Activated CD8-positive, alpha-beta T cell treated with anti-CD3 and anti-CD28 coated beads for 36 hours (primary cell): Measurements from ENCODE around the gene MYDGF. TPM values are rescaled to one million over a fixed set of nuclear protein-coding genes. Genes with fewer than 3 reads are reported as not detected.

Experiments
- ATAC-seq: fragments of 200-7000 bp; cut with Tn5 transposase; one replicate; pipeline ENCODE4 v1.10.0; 2021; ENCODE audit warnings: mild to moderate bottlenecking, moderate library complexity
- CTCF ChIA-PET: fragments of 350-600 bp; sonication (Branson Sonifier 250); formaldehyde crosslinking; loops from one replicate; lab custom pipeline; 2021; ENCODE audit warnings: antibody characterized with exemption; lab: Charles Lee
- POLR2A ChIA-PET: fragments of 350-600 bp; sonication (Branson Sonifier 250); formaldehyde crosslinking; loops from one replicate; lab custom pipeline; 2021; ENCODE audit warnings: antibody characterized with exemption; lab: Charles Lee
- DNase-seq: peaks from one replicate; pipeline ENCODE4 v3.0.0-alpha.2; 2020
- H3K27ac Mint-ChIP-seq: one replicate; pipeline ENCODE4 v1.8.0; 2021; ENCODE audit warnings: mild to moderate bottlenecking, mixed read lengths
- H3K27me3 Mint-ChIP-seq: one replicate; pipeline ENCODE4 v1.8.0; 2021; ENCODE audit warnings: mixed read lengths
- H3K36me3 Mint-ChIP-seq: one replicate; pipeline ENCODE4 v1.8.0; 2021; ENCODE audit warnings: low read depth, mixed read lengths
- H3K4me1 Mint-ChIP-seq: one replicate; pipeline ENCODE4 v1.8.0; 2021; ENCODE audit warnings: low read depth, mixed read lengths
- H3K4me3 Mint-ChIP-seq: one replicate; pipeline ENCODE4 v1.8.0; 2021; ENCODE audit warnings: mild to moderate bottlenecking, moderate library complexity, mixed read lengths
- H3K9me3 Mint-ChIP-seq: one replicate; pipeline ENCODE4 v1.8.0; 2021; ENCODE audit warnings: mixed read lengths
- CTCF ChIP-seq: fragments of 200-600 bp; IDR thresholded peaks from one replicate; pipeline ENCODE4 v1.8.0; 2022; ENCODE audit warnings: antibody characterized with exemption, mild to moderate bottlenecking
- intact Hi-C: fragments of 100-400 bp; cut with micrococcal nuclease; formaldehyde crosslinking; loops from one replicate; pipeline ENCODE4 v1.10.0; 2022
- total RNA-seq, 2 experiments: library from RNA; stranded (reverse); gene quantifications; one replicate each; pipeline ENCODE4 v1.2.3, GENCODE V29; 2021

MYDGF gene
- total RNA-seq, 2 experiments from 2014 or later, result 58.3 to 62.1 TPM

GRCh38 chr19:4689403-4689802, 19.3 kb upstream of the MYDGF start:
- Mint-ChIP-seq H3K4me3 (no peak overlapping the region), H3K9me3 (no peaks in the 10 kb centered on the region), H3K27me3 (no peaks in the 10 kb centered on the region), H3K4me1 (no peaks in the 10 kb centered on the region), H3K36me3 (peaks cover 11% of the 10 kb centered on the region), H3K27ac (no peak overlapping the region)
- DNase-seq, result no peak
- intact Hi-C loops, result no loop called here
- TF ChIP-seq CTCF, result no peak
- ATAC-seq, result no peak
- ChIA-PET POLR2A (no interaction called here), CTCF (interaction anchor here (1.1 kb wide), 1 partner anchor 18 kb away, joined by 3 read pairs; no protein-coding TSS in a partner anchor)

GRCh38 chr19:4688587-4688986, 18.4 kb upstream of the MYDGF start:
- TF ChIP-seq CTCF, result no peak
- Mint-ChIP-seq H3K36me3 (peaks cover 12% of the 10 kb centered on the region), H3K27ac (no peak overlapping the region), H3K9me3 (no peaks in the 10 kb centered on the region), H3K4me3 (no peak overlapping the region), H3K27me3 (no peaks in the 10 kb centered on the region), H3K4me1 (no peaks in the 10 kb centered on the region)
- POLR2A ChIA-PET, result interaction anchor here (0.6 kb wide), 1 partner anchor 305 kb away, joined by 3 read pairs; no protein-coding TSS in a partner anchor
- intact Hi-C loops, result no loop called here
- DNase-seq (no peak), ATAC-seq (no peak)
- CTCF ChIA-PET, result interaction anchor here (1.1 kb wide), 1 partner anchor 18 kb away, joined by 3 read pairs; no protein-coding TSS in a partner anchor

- H3K9me3 Mint-ChIP-seq, result no peaks in the 10 kb centered on the region
- no peak for ATAC-seq
- no peaks in the 10 kb centered on the region for H3K4me1 Mint-ChIP-seq
- CTCF ChIA-PET, result no interaction called here
- intact Hi-C loops, result no loop called here
- H3K27me3 Mint-ChIP-seq, result no peaks in the 10 kb centered on the region
- no peak overlapping the region for H3K4me3 Mint-ChIP-seq
- H3K27ac Mint-ChIP-seq, result no peak overlapping the region
- no peak for TF ChIP-seq CTCF
- H3K36me3 Mint-ChIP-seq, result peaks cover 12% of the 10 kb centered on the region
- no peak for DNase-seq
- POLR2A ChIA-PET, result no interaction called here
These were observed 17.3 kb upstream of the MYDGF start for GRCh38 chr19:4687396-4687795.

GRCh38 chr19:4686700-4687099, 16.6 kb upstream of the MYDGF start:
- intact Hi-C loops, result no loop called here
- POLR2A ChIA-PET, result no interaction called here
- TF ChIP-seq CTCF, result no peak
- H3K4me3 Mint-ChIP-seq, result no peak overlapping the region
- peaks cover 12% of the 10 kb centered on the region for H3K36me3 Mint-ChIP-seq
- H3K9me3 Mint-ChIP-seq, result no peaks in the 10 kb centered on the region
- DNase-seq (no peak), ATAC-seq (no peak)
- H3K4me1 Mint-ChIP-seq, result no peaks in the 10 kb centered on the region
- H3K27ac Mint-ChIP-seq, result no peak overlapping the region
- CTCF ChIA-PET, result no interaction called here
- H3K27me3 Mint-ChIP-seq, result no peaks in the 10 kb centered on the region

- H3K36me3 Mint-ChIP-seq, result peaks cover 9% of the 10 kb centered on the region
- H3K4me3 Mint-ChIP-seq, result no peak overlapping the region
- POLR2A ChIA-PET, result no interaction called here
- TF ChIP-seq CTCF, result no peak
- H3K27me3 Mint-ChIP-seq, result no peaks in the 10 kb centered on the region
- DNase-seq (no peak), ATAC-seq (no peak)
- CTCF ChIA-PET, result no interaction called here
- H3K9me3 Mint-ChIP-seq, result no peaks in the 10 kb centered on the region
- no peaks in the 10 kb centered on the region for H3K4me1 Mint-ChIP-seq
- no peak overlapping the region for H3K27ac Mint-ChIP-seq
- intact Hi-C loops, result no loop called here
These were observed 14.4 kb upstream of the MYDGF start for GRCh38 chr19:4684312-4685095.
